Ecto neural progenitor cell (in vitro differentiated cells): ENCODE measurements around the gene FGF14.
A peak's percentile ranks its signal among the peaks of the same experiment; 100 is the strongest.
"Not testable (repeated sequence)": the region's sequence is repeated elsewhere in the genome, so short reads cannot be mapped to it uniquely, and the experiment has no call there.

Experiments
- DNase-seq: peaks from one replicate; pipeline ENCODE4 v3.0.0-alpha.2; 2018; ENCODE audit warnings: low spot score

FGF14 gene

DNA sequence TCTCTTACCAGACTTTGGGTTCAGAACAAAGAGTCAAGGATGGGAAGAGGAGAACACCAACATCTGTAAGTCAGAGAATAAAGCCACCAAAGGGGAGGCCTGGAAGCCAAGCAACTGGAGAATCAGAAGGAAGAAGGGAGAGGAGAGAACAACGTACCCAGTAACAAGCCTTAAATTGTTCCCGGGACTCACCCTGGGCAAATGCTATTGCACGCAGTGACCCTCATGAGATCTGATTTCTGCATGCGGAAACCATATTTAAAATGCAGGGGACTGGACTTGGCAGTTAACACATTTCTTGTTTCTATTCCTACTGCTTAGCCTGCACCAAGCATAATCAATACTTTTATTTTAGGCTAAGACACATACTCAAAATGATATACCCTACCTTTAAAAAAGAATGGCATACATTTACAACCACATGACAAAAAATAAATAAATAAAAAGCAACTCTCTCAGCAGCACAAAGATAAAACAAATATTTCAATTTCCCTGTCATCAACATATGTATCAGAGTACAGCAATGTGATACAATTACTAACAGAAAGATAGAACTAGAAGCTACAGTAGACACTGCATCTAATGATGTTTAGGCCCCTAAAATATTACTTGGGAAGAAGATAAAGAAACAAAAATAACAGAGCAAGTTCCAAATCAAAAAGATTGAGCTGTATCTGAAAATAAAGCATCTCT, 534.8 kb downstream of the FGF14 start:
- DNase-seq: no peak

GRCh38 chr13:101858860-101859259, 543.0 kb downstream of the FGF14 start:
- DNase-seq: no peak

- no peak for DNase-seq
These were observed 555.1 kb downstream of the FGF14 start for GRCh38 chr13:101846701-101847100.

GRCh38 chr13:101846249-101846648, 555.6 kb downstream of the FGF14 start:
- no peak for DNase-seq

DNA sequence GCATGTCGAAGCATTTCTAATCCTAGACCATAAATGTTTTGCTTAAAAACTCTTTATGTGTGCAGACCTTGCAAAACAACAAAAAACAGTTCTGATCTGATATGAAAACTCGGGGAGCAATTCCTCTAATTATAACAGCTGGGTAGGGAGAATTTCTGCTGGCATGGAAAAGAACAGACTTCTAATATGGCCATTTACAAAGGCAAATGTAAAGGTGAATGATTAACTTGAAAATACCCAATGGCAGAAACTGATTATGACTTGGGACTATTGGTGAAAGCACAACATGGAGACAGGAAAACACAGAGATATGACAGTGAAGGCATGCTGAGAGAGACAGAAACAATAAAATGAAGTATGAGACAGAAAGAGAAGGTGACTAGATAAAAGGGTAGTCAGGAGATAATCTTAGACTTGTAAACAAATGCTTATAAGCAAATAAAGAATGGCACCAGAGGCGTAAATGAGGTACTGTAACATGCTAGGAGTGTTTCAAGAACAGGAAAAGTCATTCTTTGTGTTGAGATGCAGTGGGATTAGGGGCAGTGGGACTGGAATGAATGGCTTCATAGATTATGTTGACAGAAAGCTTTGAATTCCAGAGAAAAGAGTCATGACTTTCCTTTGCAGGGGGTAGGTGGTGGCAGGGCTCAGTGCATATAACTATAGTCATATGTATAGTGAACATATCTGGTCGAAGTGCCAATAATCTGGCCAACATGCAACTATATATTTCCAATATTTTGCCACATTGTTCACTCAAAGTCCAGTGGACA, 556.4 kb downstream of the FGF14 start:
- DNase-seq: no peak

- no peak for DNase-seq
These were observed 560.1 kb downstream of the FGF14 start for GRCh38 chr13:101841698-101842097.

GRCh38 chr13:101838323-101838722, 563.5 kb downstream of the FGF14 start:
- no peak for DNase-seq

DNA sequence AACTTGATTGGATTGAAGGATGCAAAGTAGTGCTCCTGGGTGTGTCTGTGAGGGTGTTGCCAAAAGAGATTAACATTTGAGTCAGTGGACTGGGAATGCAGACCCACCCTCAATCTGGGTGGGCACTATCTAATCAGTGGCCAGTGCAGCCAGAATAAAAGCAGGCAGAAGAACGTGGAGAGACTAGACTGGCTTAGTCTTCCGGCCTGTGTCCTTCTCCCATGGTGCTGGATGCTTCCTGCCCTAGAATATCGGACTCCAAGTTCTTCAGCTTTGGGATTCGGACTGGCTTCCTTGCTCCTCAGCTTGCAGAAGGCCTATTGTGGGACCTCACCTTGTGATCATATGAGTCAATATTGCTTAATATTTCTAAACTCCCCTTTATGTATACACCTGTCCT, 564.1 kb downstream of the FGF14 start:
- DNase-seq: not testable (repeated sequence)

- DNase-seq: no peak
These were observed 564.6 kb downstream of the FGF14 start for GRCh38 chr13:101837288-101837687.

GRCh38 chr13:101835920-101836319, 565.9 kb downstream of the FGF14 start:
- no peak for DNase-seq

DNA sequence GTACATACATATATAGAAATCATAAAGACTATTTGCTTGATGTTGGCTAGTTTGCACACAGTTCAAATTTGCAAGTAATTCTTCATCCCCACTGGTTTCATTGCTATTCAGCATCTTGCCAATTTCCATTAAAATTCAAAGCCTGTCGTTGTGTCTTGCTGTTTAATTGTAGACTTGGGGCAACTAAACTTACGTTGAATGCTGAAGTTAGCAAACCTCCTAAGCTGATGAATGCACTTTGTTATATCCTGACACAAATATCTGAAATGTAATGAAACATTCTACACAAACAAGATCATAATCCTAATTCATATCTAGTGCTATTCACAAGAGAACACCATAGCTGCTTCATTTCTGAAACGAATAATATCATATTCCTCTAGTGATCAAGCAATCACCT, 568.2 kb downstream of the FGF14 start:
- no peak for DNase-seq

DNA sequence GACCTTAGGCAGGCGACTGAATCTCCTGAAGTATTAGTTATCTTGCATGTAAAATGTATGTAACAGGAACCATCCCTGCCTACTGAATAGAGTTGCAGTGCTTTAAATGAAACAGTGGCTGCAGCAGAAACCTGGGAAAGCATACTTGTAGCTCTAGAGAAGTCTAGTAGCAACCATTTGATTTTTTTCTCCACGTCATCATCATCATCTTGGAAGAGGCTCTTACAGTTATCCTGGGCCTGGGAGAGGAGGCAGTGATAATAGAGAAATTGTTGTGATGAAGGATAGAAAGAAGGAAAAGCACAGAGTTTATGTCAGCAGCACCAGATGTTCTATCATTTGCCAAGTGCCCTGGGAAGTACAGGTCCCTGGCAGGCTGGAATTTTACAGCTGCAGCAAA, 571.8 kb downstream of the FGF14 start:
- DNase-seq: no peak

- no peak for DNase-seq
These were observed 572.4 kb downstream of the FGF14 start for GRCh38 chr13:101829484-101829883.

DNA sequence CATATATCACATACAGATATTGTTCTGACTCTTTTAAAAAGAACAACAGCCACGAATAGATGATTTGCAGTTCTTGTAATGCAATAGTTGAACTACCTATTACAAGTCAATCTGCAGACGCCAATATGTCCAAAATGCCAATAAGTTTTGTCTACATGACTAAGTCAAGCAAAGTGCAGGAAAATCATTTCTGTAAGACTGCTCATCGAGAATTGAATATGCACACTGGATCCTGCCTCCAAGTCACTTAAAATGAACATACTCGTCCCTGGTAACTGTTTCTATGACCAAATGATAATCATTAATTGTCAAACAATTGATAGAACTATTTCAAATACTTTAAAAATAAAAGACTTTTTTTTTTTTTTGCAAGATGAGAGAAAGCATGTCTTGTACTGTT, 573.7 kb downstream of the FGF14 start:
- DNase-seq: no peak

DNA sequence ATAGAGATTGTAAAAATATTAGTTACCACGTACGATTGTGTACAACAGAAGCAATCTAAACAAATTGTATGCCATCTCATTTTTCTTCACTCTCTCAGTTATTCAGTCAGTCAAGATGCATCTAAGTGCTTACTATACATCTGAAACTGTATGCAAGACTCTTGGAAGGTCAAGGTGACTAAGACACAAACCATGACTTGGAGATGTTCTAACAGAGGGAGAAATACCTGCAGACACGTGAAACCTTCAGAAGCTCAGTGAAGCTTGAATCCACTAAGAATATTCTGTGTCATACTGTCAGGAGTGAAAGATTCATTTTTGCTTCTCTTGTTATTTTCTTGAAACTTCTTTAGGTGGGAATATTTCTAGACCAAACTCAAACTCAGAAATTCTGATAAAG, 584.0 kb downstream of the FGF14 start:
- no peak for DNase-seq

DNA sequence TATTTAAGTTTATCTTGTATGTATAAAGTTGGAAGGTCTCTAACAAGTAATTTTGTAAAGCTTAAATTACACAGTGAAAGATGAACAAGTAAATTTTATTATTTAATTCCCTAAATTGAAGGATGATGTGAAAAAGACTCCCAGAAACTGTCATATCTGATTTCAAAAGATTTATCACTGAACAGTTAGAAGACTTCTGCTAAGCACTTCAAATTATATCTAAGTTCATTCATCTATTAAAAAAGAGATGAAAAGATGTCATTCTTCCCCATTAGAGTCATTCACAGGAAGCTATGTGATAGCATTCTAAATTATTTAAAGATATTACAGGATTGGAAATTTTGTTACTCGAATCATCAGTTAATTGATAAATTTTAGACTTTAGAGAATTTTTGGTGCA, 590.0 kb downstream of the FGF14 start:
- DNase-seq: no peak

DNA sequence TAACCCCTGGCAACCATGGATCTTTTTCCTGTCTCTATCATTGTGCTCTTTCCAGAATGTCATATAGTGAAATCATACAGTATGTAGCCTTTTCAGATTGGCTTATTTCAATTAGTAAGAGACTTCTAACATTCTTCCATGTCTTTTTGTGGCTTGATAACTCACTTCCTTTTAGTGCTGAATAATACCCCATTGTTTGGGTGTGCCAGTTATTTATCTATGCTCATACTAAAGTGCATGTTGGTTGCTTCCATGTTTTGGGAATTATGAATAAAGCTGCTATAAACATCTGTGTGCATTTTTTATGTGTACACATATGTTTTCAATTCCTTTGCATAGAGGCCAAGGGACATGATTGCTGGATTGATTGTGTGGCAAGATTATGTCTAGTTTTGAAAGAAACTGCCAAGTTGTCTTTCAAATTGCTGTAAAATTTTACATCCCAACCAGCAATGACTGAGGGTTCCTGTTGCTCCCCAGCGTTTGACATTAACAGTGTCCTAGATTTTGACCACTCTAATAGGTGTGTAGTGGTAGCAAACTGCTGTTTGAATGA, 590.5 kb downstream of the FGF14 start:
- no peak for DNase-seq

GRCh38 chr13:101799196-101799595, 602.7 kb downstream of the FGF14 start:
- DNase-seq: no peak

DNA sequence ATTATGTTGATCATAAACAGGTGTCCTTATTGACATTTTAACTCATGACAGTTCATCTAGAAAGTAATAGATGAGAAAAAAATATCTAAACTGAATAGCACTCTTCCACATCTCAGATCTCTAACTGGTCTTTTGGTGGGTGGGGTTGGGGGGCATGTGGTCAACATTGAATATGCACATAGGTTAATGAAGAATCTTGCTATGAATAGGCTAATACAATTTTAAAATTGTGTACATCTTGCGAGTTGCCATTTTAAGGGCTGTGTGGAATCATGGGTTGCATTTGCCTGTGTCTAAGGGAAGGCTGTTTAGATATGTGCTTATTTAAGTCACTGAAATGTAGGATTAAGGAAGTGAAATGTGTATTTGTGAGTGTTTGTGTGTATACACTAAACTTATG, 603.4 kb downstream of the FGF14 start:
- no peak for DNase-seq

DNA sequence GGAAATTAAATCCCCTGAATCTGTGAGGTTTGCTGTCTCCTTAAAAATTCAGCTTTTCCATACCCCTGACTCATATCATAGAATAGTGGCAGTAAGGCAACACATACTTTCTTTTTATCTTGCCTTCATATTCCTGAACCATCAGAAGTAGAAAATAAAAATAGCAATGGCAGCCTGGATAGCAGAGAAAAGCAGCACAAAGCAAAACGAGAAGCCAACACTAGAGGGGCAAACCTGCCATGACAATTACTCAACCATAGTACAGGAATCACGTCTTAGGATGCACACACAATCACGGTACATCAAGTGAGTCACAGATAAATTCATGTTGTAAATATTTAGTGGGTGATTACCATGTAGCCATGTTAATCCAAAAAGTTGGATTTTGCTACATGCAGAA, 606.4 kb downstream of the FGF14 start:
- DNase-seq: no peak

- no peak for DNase-seq
These were observed 606.8 kb downstream of the FGF14 start for GRCh38 chr13:101795025-101795424.

DNA sequence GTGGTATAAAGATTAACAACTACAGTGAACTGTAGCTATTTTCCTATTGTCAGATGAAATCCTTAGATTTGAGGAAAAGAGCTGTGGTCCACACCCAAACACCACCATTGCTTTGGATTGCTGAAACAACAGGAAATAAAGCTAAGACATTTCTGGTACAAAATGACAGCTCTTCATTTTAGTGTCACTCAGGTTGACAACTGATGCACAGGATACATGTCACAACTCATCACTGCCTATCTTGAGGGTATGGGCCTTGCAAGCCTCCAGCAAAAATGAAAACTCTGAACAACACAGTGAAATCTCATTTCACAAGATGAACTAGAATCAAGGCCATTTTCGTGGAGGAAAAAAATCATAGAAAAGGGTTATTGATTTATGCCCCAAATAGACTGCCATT, 609.7 kb downstream of the FGF14 start:
- DNase-seq: no peak

GRCh38 chr13:101785858-101786257, 616.0 kb downstream of the FGF14 start:
- DNase-seq: peak; percentile 56
